ENCODE data around the gene ADGRL1. TPM values are rescaled to one million over a fixed set of nuclear protein-coding genes. Genes with fewer than 3 reads are reported as not detected.
A peak's percentile ranks its signal among the peaks of the same experiment; 100 is the strongest.
"Not testable (repeated sequence)": the region's sequence is repeated elsewhere in the genome, so short reads cannot be mapped to it uniquely, and the experiment has no call there.

ADGRL1 gene
- total RNA-seq, 4 donors from 2014 or later, result 45.9 to 55.4 (median 48.7) TPM

DNA sequence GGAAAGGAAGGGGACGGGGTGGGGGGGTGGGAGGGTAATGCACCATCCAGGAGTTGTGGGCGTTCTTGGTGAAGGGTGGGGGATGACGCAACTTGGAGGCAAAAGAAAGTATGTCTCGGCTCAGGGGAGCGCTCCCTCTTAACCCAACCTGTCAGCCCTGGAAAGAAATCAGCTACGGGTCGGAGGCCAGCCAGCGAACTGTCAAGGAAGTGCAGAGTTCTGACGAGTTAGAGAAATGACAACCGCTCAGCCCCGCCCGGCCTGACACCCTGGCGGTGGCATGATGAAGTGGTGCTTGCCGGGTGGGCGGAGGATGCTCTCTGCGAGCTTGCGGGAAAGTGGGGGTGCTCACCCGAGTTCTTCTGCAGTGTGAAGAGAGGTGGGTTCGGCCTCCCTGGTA is 15.4 kb upstream of the ADGRL1 start:
- 5% methylated on average over 19 of the region's 19 CpGs; no CpG with 5 or more reads in 1 of the 2 donors for WGBS, 2 donors (ENCODE audit: low coverage in 1 of 2)

DNA sequence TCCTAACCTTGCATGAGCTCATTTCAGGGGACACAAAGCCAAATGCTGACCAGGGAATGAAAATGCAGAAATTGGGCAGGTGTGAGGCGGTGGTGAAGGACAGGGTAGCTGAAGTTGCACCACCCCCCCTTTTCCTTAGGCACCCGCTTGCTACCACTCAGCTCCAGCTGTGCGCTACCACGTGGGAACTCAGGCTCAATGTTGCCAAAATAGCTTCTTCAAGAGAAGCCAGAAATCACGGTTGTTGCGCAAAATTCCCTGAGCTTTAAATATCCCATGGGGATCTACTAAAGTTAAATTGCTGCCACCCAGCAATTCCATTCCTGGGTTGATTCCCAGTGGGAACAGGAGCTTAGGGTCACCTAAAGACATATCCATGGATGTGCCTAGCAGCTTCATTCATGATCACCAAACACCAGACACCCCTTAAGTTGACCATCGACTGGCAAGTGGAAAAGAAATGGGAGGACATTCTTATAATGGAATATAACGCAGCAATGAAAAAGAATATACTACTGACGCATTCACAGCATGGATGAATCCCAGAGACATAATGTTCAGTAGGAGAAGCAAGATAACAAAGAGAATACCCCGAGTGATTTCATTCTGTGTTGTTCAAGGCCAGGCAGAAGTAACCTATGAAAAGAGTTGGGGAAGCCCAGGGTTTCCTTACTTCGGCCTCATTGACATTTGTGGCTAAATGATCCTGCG is 12.8 kb upstream of the ADGRL1 start:
- in situ Hi-C loops (cut with MboI; ENCODE audit: low pct_ligation_motif_present in 1 of 4, low pct_unique_long_range_greater_than_20kb in 1 of 4, low sequenced_read_pairs in 3 of 4), result no loop called here

More for the DNA sequence above, 15.4 kb upstream of the ADGRL1 start:
- H3K27me3 ChIP-seq; H3K4me3 ChIP-seq; in situ Hi-C loops (cut with MboI; ENCODE audit: low pct_ligation_motif_present in 1 of 4, low pct_unique_long_range_greater_than_20kb in 1 of 4, low sequenced_read_pairs in 3 of 4); H3K36me3 ChIP-seq; H3K27ac ChIP-seq; H3K9me3 ChIP-seq; intact Hi-C loops (cut with DNase I; ENCODE audit: low total_unique reads): not testable (repeated sequence)
- TF ChIP-seq, protein P1, sequence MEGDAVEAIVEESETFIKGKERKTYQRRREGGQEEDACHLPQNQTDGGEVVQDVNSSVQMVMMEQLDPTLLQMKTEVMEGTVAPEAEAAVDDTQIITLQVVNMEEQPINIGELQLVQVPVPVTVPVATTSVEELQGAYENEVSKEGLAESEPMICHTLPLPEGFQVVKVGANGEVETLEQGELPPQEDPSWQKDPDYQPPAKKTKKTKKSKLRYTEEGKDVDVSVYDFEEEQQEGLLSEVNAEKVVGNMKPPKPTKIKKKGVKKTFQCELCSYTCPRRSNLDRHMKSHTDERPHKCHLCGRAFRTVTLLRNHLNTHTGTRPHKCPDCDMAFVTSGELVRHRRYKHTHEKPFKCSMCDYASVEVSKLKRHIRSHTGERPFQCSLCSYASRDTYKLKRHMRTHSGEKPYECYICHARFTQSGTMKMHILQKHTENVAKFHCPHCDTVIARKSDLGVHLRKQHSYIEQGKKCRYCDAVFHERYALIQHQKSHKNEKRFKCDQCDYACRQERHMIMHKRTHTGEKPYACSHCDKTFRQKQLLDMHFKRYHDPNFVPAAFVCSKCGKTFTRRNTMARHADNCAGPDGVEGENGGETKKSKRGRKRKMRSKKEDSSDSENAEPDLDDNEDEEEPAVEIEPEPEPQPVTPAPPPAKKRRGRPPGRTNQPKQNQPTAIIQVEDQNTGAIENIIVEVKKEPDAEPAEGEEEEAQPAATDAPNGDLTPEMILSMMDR (IDR thresholded peaks at IDR 0.05), result peak; percentile 39 to 71 (median 51)
- peaks cover 0 to 15% (median 10%) of the 10 kb centered on the region in 4 donors for H3K4me1 ChIP-seq
- peak; percentile 66 for DNase-seq

DNA sequence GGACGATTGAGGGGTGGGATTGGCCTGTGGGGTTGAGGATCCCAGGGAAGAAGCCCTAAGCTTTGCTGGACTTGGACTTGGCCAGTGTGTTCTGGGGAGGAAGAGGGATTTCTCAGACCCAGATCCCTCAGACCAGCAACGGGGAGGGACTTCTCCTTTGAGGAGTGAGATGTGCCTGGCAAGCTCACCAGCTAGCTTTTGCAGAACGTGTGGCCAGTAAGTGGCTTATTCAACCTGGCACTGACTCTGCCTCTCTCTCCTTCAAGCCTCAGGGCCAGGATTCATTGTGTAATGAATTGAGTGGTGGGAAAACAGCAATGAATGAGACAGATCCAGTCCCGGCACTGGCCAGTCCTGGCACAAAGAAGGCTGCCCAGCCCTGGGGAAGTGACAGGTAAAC is 11.9 kb upstream of the ADGRL1 start:
- DNase-seq; in situ Hi-C loops (cut with MboI; ENCODE audit: low pct_ligation_motif_present in 1 of 4, low pct_unique_long_range_greater_than_20kb in 1 of 4, low sequenced_read_pairs in 3 of 4); H3K27me3 ChIP-seq; H3K27ac ChIP-seq; H3K9me3 ChIP-seq; H3K4me3 ChIP-seq; H3K36me3 ChIP-seq; intact Hi-C loops (cut with DNase I; ENCODE audit: low total_unique reads): not testable (repeated sequence)
- 0 to 19% methylated on average over 1 to 4 of the region's 4 CpGs for WGBS, 2 donors (ENCODE audit: low coverage in 1 of 2)
- peaks cover 0 to 16% (median 10%) of the 10 kb centered on the region in 4 donors for H3K4me1 ChIP-seq

More for the DNA sequence above, 12.8 kb upstream of the ADGRL1 start:
- H3K27me3 ChIP-seq, result no peaks in the 10 kb centered on the region
- intact Hi-C loops (cut with DNase I; ENCODE audit: low total_unique reads), result no loop called here
- peaks cover 0 to 16% (median 10%) of the 10 kb centered on the region in 4 donors for H3K4me1 ChIP-seq
- no peak overlapping the region for H3K27ac ChIP-seq
- H3K4me3 ChIP-seq, result no peak overlapping the region
- no peak for DNase-seq
- H3K36me3 ChIP-seq, result no peaks in the 10 kb centered on the region
- no peaks in the 10 kb centered on the region for H3K9me3 ChIP-seq
- WGBS, 2 donors (ENCODE audit: low coverage in 1 of 2), result 80 to 95% methylated on average over 8 to 12 of the region's 12 CpGs
- TF ChIP-seq POLR2A (IDR thresholded peaks at IDR 0.05) (no peak), EP300 (IDR thresholded peaks at IDR 0.05; ENCODE audit: low read depth) (no peak), POLR2AphosphoS5 (IDR thresholded peaks at IDR 0.05) (no peak)
- TF ChIP-seq, protein P1 (IDR thresholded peaks at IDR 0.05), result no peak

DNA sequence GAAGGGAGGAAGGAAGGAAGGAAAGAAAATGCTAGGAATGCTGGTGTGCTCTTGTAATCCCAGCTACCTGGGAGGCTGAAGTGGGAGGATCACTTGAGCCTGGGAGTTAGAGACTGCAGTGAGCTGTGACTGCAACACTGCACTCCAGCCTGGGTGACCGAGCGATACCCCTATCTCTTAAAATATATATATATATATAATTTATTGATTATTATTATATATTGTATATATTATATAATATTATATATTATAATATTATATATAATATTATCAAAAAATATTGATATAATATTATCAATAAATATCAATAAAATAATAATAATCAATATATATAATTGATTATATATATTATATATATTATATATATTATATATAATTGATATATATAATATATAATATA is 8.6 kb upstream of the ADGRL1 start:
- H3K9me3 ChIP-seq, result no peaks in the 10 kb centered on the region
- H3K36me3 ChIP-seq, result no peaks in the 10 kb centered on the region
- peaks cover 0 to 10% (median 6%) of the 10 kb centered on the region in 4 donors for H3K4me1 ChIP-seq
- WGBS, 2 donors (ENCODE audit: low coverage in 1 of 2), result 88 to 94% methylated on average over 2 of the region's 2 CpGs
- H3K27ac ChIP-seq, result no peak overlapping the region
- TF ChIP-seq POLR2A (IDR thresholded peaks at IDR 0.05) (no peak), POLR2AphosphoS5 (IDR thresholded peaks at IDR 0.05) (no peak), EP300 (IDR thresholded peaks at IDR 0.05; ENCODE audit: low read depth) (no peak)
- TF ChIP-seq, protein P1 (IDR thresholded peaks at IDR 0.05), result no peak
- peaks cover 7% of the 10 kb centered on the region for H3K27me3 ChIP-seq
- in situ Hi-C loops (cut with MboI; ENCODE audit: low pct_ligation_motif_present in 1 of 4, low pct_unique_long_range_greater_than_20kb in 1 of 4, low sequenced_read_pairs in 3 of 4) (no loop called here), intact Hi-C loops (cut with DNase I; ENCODE audit: low total_unique reads) (no loop called here)
- DNase-seq, result no peak
- H3K4me3 ChIP-seq, result no peak overlapping the region

DNA sequence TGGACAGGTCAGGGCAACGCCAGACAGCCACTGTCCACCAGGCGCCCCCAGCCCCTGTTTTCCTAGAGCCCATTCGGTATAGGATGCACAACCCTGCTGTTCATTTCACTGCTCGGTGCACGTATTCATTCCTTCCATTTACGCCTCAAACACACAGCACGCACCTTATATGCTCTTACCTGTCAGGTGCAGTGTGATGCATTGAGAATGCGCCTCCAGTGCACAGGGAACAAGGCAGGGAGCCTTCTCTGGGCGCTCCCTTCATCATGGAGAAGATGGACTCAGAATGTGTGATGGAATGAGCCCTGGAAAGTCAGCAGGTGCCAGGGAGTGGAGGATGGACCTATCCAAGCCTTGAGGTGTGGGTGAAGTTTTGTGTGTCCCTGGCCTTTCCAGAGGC is 4.2 kb upstream of the ADGRL1 start:
- in situ Hi-C loops (cut with MboI; ENCODE audit: low pct_ligation_motif_present in 1 of 4, low pct_unique_long_range_greater_than_20kb in 1 of 4, low sequenced_read_pairs in 3 of 4); DNase-seq; intact Hi-C loops (cut with DNase I; ENCODE audit: low total_unique reads); H3K36me3 ChIP-seq; H3K27ac ChIP-seq; H3K9me3 ChIP-seq; H3K4me3 ChIP-seq: not testable (repeated sequence)
- WGBS, 2 donors (ENCODE audit: low coverage in 1 of 2), result 53 to 68% methylated on average over 6 to 9 of the region's 9 CpGs
- Histone ChIP-seq H3K27me3 (peaks cover 17% of the 10 kb centered on the region), H3K4me1 (peaks cover 0 to 20% (median 14%) of the 10 kb centered on the region in 4 donors)

DNA sequence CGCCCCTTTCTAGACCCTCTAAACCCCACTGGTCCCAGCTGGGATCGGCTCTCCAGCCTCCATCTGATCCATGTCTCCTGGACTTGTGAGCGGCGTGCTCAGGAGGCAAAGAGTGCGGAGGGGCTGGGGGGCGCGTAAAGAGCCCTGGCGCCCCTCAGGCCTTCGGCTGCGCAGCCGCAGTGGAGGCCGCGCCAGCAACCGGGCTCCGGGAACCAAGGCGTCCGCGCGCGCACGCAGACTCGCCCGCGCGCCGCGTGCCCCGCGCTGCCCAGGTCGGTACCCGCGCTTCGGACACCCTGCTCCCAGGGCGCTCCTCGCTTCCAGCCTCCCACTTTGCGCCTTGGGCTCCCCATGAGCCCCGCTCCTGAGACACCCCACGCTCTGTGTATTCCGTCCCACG is 3.4 kb upstream of the ADGRL1 start:
- H3K27ac ChIP-seq; DNase-seq; H3K36me3 ChIP-seq; H3K9me3 ChIP-seq; in situ Hi-C loops (cut with MboI; ENCODE audit: low pct_ligation_motif_present in 1 of 4, low pct_unique_long_range_greater_than_20kb in 1 of 4, low sequenced_read_pairs in 3 of 4): not testable (repeated sequence)
- H3K4me3 ChIP-seq, result peak overlapping the region in 1 of 4 donors; percentile 31
- H3K27me3 ChIP-seq, result peaks cover 17% of the 10 kb centered on the region
- intact Hi-C loops (cut with DNase I; ENCODE audit: low total_unique reads), result loop anchor here (10.0 kb wide), 1 partner anchor 85 kb away; no protein-coding TSS in a partner anchor
- WGBS, 2 donors (ENCODE audit: low coverage in 1 of 2), result 6% methylated on average over 38 of the region's 40 CpGs; no CpG with 5 or more reads in 1 of the 2 donors
- H3K4me1 ChIP-seq, result peaks cover 0 to 26% (median 18%) of the 10 kb centered on the region in 4 donors

DNA sequence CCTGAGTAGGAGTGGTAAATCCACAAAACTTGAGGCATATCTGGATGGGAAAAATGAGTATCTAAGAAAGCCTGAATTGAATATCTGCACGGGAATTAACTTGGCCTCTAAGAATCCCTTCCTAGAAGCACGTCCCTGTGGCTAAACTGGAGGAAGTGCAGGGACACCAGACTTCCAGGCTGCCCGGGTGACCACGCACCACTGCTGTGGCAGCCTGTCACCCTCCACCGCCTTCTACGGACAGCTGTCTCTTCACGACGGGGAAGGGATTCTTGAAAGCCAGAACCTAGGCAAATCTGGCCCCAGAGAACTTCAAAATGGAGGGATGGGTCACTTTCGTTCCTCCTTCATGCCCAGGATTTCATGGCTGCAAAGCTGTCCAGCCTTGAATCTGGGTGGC is 2.5 kb upstream of the ADGRL1 start:
- H3K4me3 ChIP-seq; H3K36me3 ChIP-seq; DNase-seq; in situ Hi-C loops (cut with MboI; ENCODE audit: low pct_ligation_motif_present in 1 of 4, low pct_unique_long_range_greater_than_20kb in 1 of 4, low sequenced_read_pairs in 3 of 4); H3K9me3 ChIP-seq; H3K27ac ChIP-seq: not testable (repeated sequence)
- Histone ChIP-seq H3K4me1 (peaks cover 0 to 26% (median 18%) of the 10 kb centered on the region in 4 donors), H3K27me3 (peaks cover 17% of the 10 kb centered on the region)
- WGBS, 2 donors (ENCODE audit: low coverage in 1 of 2), result 58% methylated on average over 9 of the region's 9 CpGs; no CpG with 5 or more reads in 1 of the 2 donors
- intact Hi-C loops (cut with DNase I; ENCODE audit: low total_unique reads), result loop anchor here (10.0 kb wide), 1 partner anchor 86 kb away; no protein-coding TSS in a partner anchor
